T-cell (primary cell): Measurements from ENCODE around the gene CHD1. TPM values are rescaled to one million over a fixed set of nuclear protein-coding genes. Genes with fewer than 3 reads are reported as not detected.

Experiments used
- ATAC-seq, 4 experiments: fragments of 200-7000 bp in 3 of 4; fragments of 150-1000 bp in 1 of 4; cut with Tn5 transposase; replicated peaks in 1 of 4; 1 replicate in 3 of 4; 2 replicates in 1 of 4; pipeline ENCODE4 v1.10.0; 2021; ENCODE audit warnings: moderate library complexity in 3 of 4, mild to moderate bottlenecking in 2 of 4, moderate number of reproducible peaks in 1 of 4
- CTCF ChIA-PET, 2 donors: fragments of 300-600 bp; sonication (Branson Sonifier 250); formaldehyde crosslinking; loops; one replicate each; lab custom pipeline; 2022; ENCODE audit warnings: antibody characterized with exemption in 2 of 2; lab: Charles Lee
- POLR2A ChIA-PET, 2 donors: fragments of 300-600 bp; sonication (Branson Sonifier 250); formaldehyde crosslinking; loops; one replicate each; lab custom pipeline; 2022; ENCODE audit warnings: antibody characterized with exemption in 2 of 2; lab: Charles Lee
- DNase-seq, 35 experiments: peaks; one replicate each; pipeline versions ENCODE4 v3.0.0 to v3.0.0-alpha.2; 2013 to 2023
- H3K27ac ChIP-seq: one replicate; pipeline ENCODE4 v1.5.1; 2013; ENCODE audit warnings: low read length
- H3K27me3 ChIP-seq, 2 experiments: replicated peaks in 1 of 2; 1 replicate in 1 of 2; 2 replicates in 1 of 2; pipeline versions ENCODE4 v1.6.1 to v1.7.0; 2013; ENCODE audit warnings: low read length in 1 of 2, mixed read lengths in 1 of 2; ENCODE audit not compliant: control insufficient read depth in 2 of 2, insufficient read depth in 2 of 2; ENCODE audit errors: extremely low read depth in 1 of 2
- H3K36me3 ChIP-seq, 2 donors: 1 replicate in 1 of 2; 2 replicates in 1 of 2; pipeline versions ENCODE4 v1.6.1 to v1.7.0; 2013; ENCODE audit warnings: low read length in 1 of 2; ENCODE audit not compliant: control insufficient read depth in 2 of 2, insufficient read depth in 1 of 2; ENCODE audit errors: extremely low read depth in 1 of 2
- H3K4me1 ChIP-seq, 2 experiments: 1 replicate in 1 of 2; 2 replicates in 1 of 2; pipeline versions ENCODE4 v1.6.1 to v1.7.0; 2013; ENCODE audit warnings: low read length in 2 of 2, mixed read lengths in 1 of 2; ENCODE audit not compliant: insufficient read depth in 2 of 2, control insufficient read depth in 1 of 2; ENCODE audit errors: extremely low read depth in 1 of 2
- H3K4me3 ChIP-seq, 2 donors: 1 replicate in 1 of 2; 2 replicates in 1 of 2; pipeline versions ENCODE4 v1.5.1 to v1.7.0; 2013; ENCODE audit warnings: mild to moderate bottlenecking in 2 of 2, low read length in 1 of 2, moderate library complexity in 1 of 2; ENCODE audit not compliant: control insufficient read depth in 1 of 2; ENCODE audit errors: extremely low read depth in 1 of 2
- H3K9me3 ChIP-seq: 2 replicates; pipeline ENCODE4 v1.7.0; 2013
- H3K27ac Mint-ChIP-seq, 2 donors: one replicate each; pipeline ENCODE4 v1.8.0; 2020 to 2021; ENCODE audit warnings: mild to moderate bottlenecking in 2 of 2, mixed read lengths in 2 of 2
- H3K27me3 Mint-ChIP-seq, 2 donors: one replicate each; pipeline ENCODE4 v1.8.0; 2021 to 2022; ENCODE audit warnings: mixed read lengths in 2 of 2
- H3K36me3 Mint-ChIP-seq: one replicate; pipeline ENCODE4 v1.8.0; 2021; ENCODE audit warnings: mixed read lengths
- H3K4me1 Mint-ChIP-seq, 3 donors: one replicate each; pipeline ENCODE4 v1.8.0; 2020 to 2022; ENCODE audit warnings: mixed read lengths in 3 of 3, mild to moderate bottlenecking in 1 of 3
- H3K4me3 Mint-ChIP-seq, 3 donors: one replicate each; pipeline ENCODE4 v1.8.0; 2020 to 2022; ENCODE audit warnings: mild to moderate bottlenecking in 3 of 3, mixed read lengths in 3 of 3, moderate library complexity in 3 of 3
- H3K9me3 Mint-ChIP-seq, 3 donors: one replicate each; pipeline ENCODE4 v1.8.0; 2020 to 2022; ENCODE audit warnings: mixed read lengths in 3 of 3
- WGBS: methylation state at CpG from one replicate; pipeline ENCODE4 v1.1.5; 2013; ENCODE audit warnings: missing lambda C conversion rate; ENCODE audit not compliant: insufficient coverage; 5-methylcytosine and 5-hydroxymethylcytosine counted together
- total RNA-seq, 35 experiments: library from RNA in 6 of 35; stranded (reverse) in 6 of 35; fragments of 120-200 nt in 1 of 35; gene quantifications; one replicate each; pipeline versions ENCODE4 v1.2.1 to v1.2.4 and lab custom pipeline; 2013 to 2026

CHD1 gene
- total RNA-seq, 5 donors from 2014 or later (not counting 1 experiment from before 2014, with no cell fraction given): 61.5 to 150 (median 64.9) TPM

- 88% methylated on average over 2 of the region's 7 CpGs for WGBS
- Mint-ChIP-seq H3K4me3 (no peak overlapping the region), H3K36me3 (no peaks in the 10 kb centered on the region), H3K4me1 (no peaks in the 10 kb centered on the region), H3K27me3 (no peaks in the 10 kb centered on the region), H3K27ac (no peak overlapping the region), H3K9me3 (no peaks in the 10 kb centered on the region)
- ATAC-seq: no peak
- Histone ChIP-seq H3K4me1 (no peaks in the 10 kb centered on the region), H3K36me3 (no peaks in the 10 kb centered on the region), H3K4me3 (no peak overlapping the region), H3K27ac (no peak overlapping the region), H3K27me3 (no peaks in the 10 kb centered on the region), H3K9me3 (no peaks in the 10 kb centered on the region)
- CTCF ChIA-PET: no interaction called here
- no peak for DNase-seq
- POLR2A ChIA-PET: no interaction called here
Observed at GRCh38 chr5:98827588-98828284, 101.1 kb downstream of the CHD1 start.

- Histone ChIP-seq H3K4me1 (no peaks in the 10 kb centered on the region), H3K36me3 (no peaks in the 10 kb centered on the region), H3K27me3 (no peaks in the 10 kb centered on the region), H3K9me3 (no peaks in the 10 kb centered on the region), H3K27ac (no peak overlapping the region), H3K4me3 (no peak overlapping the region)
- no peaks in the 10 kb centered on the region for H3K4me1 Mint-ChIP-seq
- ATAC-seq (no peak), DNase-seq (peak in 1 of 35 experiments; percentile 46)
- no peaks in the 10 kb centered on the region for H3K27me3 Mint-ChIP-seq
- H3K4me3 Mint-ChIP-seq: no peak overlapping the region
- H3K27ac Mint-ChIP-seq: no peak overlapping the region
- H3K36me3 Mint-ChIP-seq: no peaks in the 10 kb centered on the region
- ChIA-PET CTCF (no interaction called here), POLR2A (no interaction called here)
- no peaks in the 10 kb centered on the region for H3K9me3 Mint-ChIP-seq
- no CpG with 5 or more reads among the region's 1 CpG for WGBS
Observed at GRCh38 chr5:98827161-98827560, 101.6 kb downstream of the CHD1 start.

- no peak overlapping the region for H3K27ac Mint-ChIP-seq
- no peak for DNase-seq
- Histone ChIP-seq H3K27me3 (no peaks in the 10 kb centered on the region), H3K4me1 (no peaks in the 10 kb centered on the region), H3K9me3 (no peaks in the 10 kb centered on the region), H3K4me3 (no peak overlapping the region), H3K27ac (no peak overlapping the region), H3K36me3 (no peaks in the 10 kb centered on the region)
- H3K36me3 Mint-ChIP-seq: peaks cover 6% of the 10 kb centered on the region
- no peaks in the 10 kb centered on the region for H3K4me1 Mint-ChIP-seq
- WGBS: no CpG with 5 or more reads among the region's 4 CpGs
- H3K9me3 Mint-ChIP-seq: peaks cover 5 to 7% (median 6%) of the 10 kb centered on the region in 3 donors
- ChIA-PET POLR2A (no interaction called here), CTCF (interaction anchor here in 1 of 2 donors (0.7 kb wide), 1 partner anchor 1594 kb away, joined by 3 read pairs; no protein-coding TSS in a partner anchor)
- no peaks in the 10 kb centered on the region for H3K27me3 Mint-ChIP-seq
- no peak for ATAC-seq
- no peak overlapping the region for H3K4me3 Mint-ChIP-seq
Observed at GRCh38 chr5:98825582-98826375, 103.0 kb downstream of the CHD1 start.

GRCh38 chr5:98816582-98817222, 112.1 kb downstream of the CHD1 start:
- POLR2A ChIA-PET: no interaction called here
- WGBS: 89% methylated on average over 6 of the region's 6 CpGs

GRCh38 chr5:98813755-98814154, 115.1 kb downstream of the CHD1 start:
- no CpG with 5 or more reads among the region's 3 CpGs for WGBS
- Mint-ChIP-seq H3K27ac (no peak overlapping the region), H3K36me3 (peaks cover 10% of the 10 kb centered on the region), H3K9me3 (peaks cover 0 to 3% (median 0%) of the 10 kb centered on the region in 3 donors), H3K27me3 (no peaks in the 10 kb centered on the region), H3K4me1 (no peaks in the 10 kb centered on the region), H3K4me3 (no peak overlapping the region)
- Histone ChIP-seq H3K36me3 (no peaks in the 10 kb centered on the region), H3K27me3 (no peaks in the 10 kb centered on the region), H3K27ac (no peak overlapping the region), H3K4me3 (no peak overlapping the region), H3K9me3 (no peaks in the 10 kb centered on the region), H3K4me1 (no peaks in the 10 kb centered on the region)
- ChIA-PET POLR2A (interaction anchor here in 1 of 2 donors (0.7 kb wide), 2 partner anchors 26 to 869 kb away, joined by 5 read pairs; no protein-coding TSS in a partner anchor), CTCF (no interaction called here)
- no peak for DNase-seq
- no peak for ATAC-seq

More at GRCh38 chr5:98816582-98817222, 112.1 kb downstream of the CHD1 start:
- Mint-ChIP-seq H3K27me3 (no peaks in the 10 kb centered on the region), H3K4me1 (no peaks in the 10 kb centered on the region), H3K4me3 (no peak overlapping the region), H3K27ac (no peak overlapping the region), H3K36me3 (peaks cover 26% of the 10 kb centered on the region), H3K9me3 (peaks cover 6 to 8% (median 7%) of the 10 kb centered on the region in 3 donors)
- H3K9me3 ChIP-seq: no peaks in the 10 kb centered on the region
- no peak overlapping the region for H3K4me3 ChIP-seq
- DNase-seq (no peak), ATAC-seq (no peak)
- H3K4me1 ChIP-seq: no peaks in the 10 kb centered on the region
- H3K36me3 ChIP-seq: no peaks in the 10 kb centered on the region
- CTCF ChIA-PET: no interaction called here
- no peaks in the 10 kb centered on the region for H3K27me3 ChIP-seq
- no peak overlapping the region for H3K27ac ChIP-seq

- no CpG with 5 or more reads among the region's 2 CpGs for WGBS
- H3K4me3 Mint-ChIP-seq: no peak overlapping the region
- ATAC-seq (no peak), DNase-seq (no peak)
- no peaks in the 10 kb centered on the region for H3K36me3 ChIP-seq
- H3K4me1 Mint-ChIP-seq: no peaks in the 10 kb centered on the region
- no peak overlapping the region for H3K27ac Mint-ChIP-seq
- CTCF ChIA-PET: interaction anchor here (0.5 to 0.7 kb wide), 2 partner anchors 12 to 13 kb away, joined by 3 to 5 read pairs; no protein-coding TSS in a partner anchor
- H3K27me3 ChIP-seq: no peaks in the 10 kb centered on the region
- peaks cover 3% of the 10 kb centered on the region for H3K9me3 ChIP-seq
- no peak overlapping the region for H3K4me3 ChIP-seq
- peaks cover 17% of the 10 kb centered on the region for H3K36me3 Mint-ChIP-seq
- peaks cover 3 to 24% (median 18%) of the 10 kb centered on the region in 3 donors for H3K9me3 Mint-ChIP-seq
- POLR2A ChIA-PET: no interaction called here
- no peaks in the 10 kb centered on the region for H3K4me1 ChIP-seq
- H3K27me3 Mint-ChIP-seq: no peaks in the 10 kb centered on the region
- no peak overlapping the region for H3K27ac ChIP-seq
Observed at GRCh38 chr5:98810206-98810605, 118.6 kb downstream of the CHD1 start.
